Right ventricle myocardium inferior (tissue), 1 donor: ENCODE data around the gene KDM8. TPM values are rescaled to one million over a fixed set of nuclear protein-coding genes. Genes with fewer than 3 reads are reported as not detected.

ENCODE experiments used
- total RNA-seq: library from RNA; stranded (reverse); fragmentation: NEBNext Ultra II Directional; extraction: Animal tissue kit (Norgen Biotek cat#: 25700); gene quantifications from one replicate; pipeline ENCODE4 v1.2.1, GENCODE V29; 2021
- donor health status: DM: no; HTN: yes; CAD: no; lungs with severe emphysema.

KDM8 gene
- total RNA-seq, 1 donor from 2014 or later: 3.5 TPM

Other genes starting within 250 kb of the KDM8 start
- not detected for gene C16orf82, start 136.6 kb upstream of the KDM8 start, total RNA-seq
- 35.8 TPM for gene NSMCE1, start 65.2 kb downstream of the KDM8 start, total RNA-seq
- gene IL4R, start 110.4 kb downstream of the KDM8 start, total RNA-seq: 11.1 TPM
- gene IL21R, start 198.6 kb downstream of the KDM8 start, total RNA-seq: 0.14 TPM